GM19043 (cell line): Measurements from ENCODE around the gene RIT2.

ENCODE experiments used
- ATAC-seq: cut with Tn5 transposase; IDR thresholded peaks from one replicate; pipeline ENCODE4 v1.9.1; 2021; ENCODE audit warnings: low read depth; ENCODE audit not compliant: unreplicated experiment

The RIT2 gene

GRCh38 chr18:42719221-42719620 is 396.3 kb downstream of the RIT2 start:
- ATAC-seq: no peak

GRCh38 chr18:42712065-42712464 is 403.4 kb downstream of the RIT2 start:
- ATAC-seq: no peak

GRCh38 chr18:42707080-42707479 is 408.4 kb downstream of the RIT2 start:
- no peak for ATAC-seq

GRCh38 chr18:42706618-42707017 is 408.9 kb downstream of the RIT2 start:
- no peak for ATAC-seq

- no peak for ATAC-seq
These were observed 409.4 kb downstream of the RIT2 start for GRCh38 chr18:42706029-42706608.
